Measurements from ENCODE around the gene MRPL39. TPM values are rescaled to one million over a fixed set of nuclear protein-coding genes. Genes with fewer than 3 reads are reported as not detected.

Gene MRPL39
- total and polyA plus RNA-seq, 2 of the 4 experiments (the other 2 are of a cell fraction) = 15.2 to 20.6 TPM

DNA sequence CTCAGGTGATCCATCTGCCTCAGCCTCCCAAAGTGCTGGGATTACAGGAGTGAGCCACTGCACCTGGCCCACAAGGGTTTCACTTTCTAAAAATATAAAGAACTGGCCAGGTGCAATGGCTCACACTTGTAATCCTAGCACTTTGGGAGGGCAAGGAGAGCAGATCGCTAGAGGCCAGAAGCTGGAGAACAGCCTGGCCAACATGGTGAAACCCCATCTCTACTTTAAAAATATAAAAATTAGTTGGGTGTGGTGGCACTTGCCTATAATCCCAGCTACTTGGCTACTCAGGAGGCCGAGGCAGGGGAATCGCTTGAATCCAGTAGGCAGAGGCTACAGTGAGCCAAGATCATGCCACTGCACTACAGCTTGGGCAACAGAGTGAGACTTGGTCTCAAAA is 25.7 kb downstream of the MRPL39 start:
- no peak overlapping the region for H4K5ac ChIP-seq (ENCODE audit: low read depth, low read length)
- POLR2A ChIA-PET (ENCODE audit: unreplicated experiment) = no interaction called here
- H3K9me1 ChIP-seq (ENCODE audit: insufficient read depth, low read length) = peaks cover 3% of the 10 kb centered on the region; the same call in 1 of the 2 replicates
- H3K36me3 ChIP-seq (ENCODE audit: control insufficient read depth, insufficient read depth, low read length) = peaks cover 9% of the 10 kb centered on the region; the same call in 1 of the 2 replicates
- H4K8ac ChIP-seq (ENCODE audit: low read depth in 2 of 2, low read length in 2 of 2) = no peak overlapping the region
- no peak for TF ChIP-seq NFE2L2 (IDR thresholded peaks at IDR 0.05; ENCODE audit: low read depth, low read length)
- TF ChIP-seq BHLHE40 (IDR thresholded peaks at IDR 0.05; ENCODE audit: low read depth, low read length) = no peak
- no peak for TF ChIP-seq RCOR1 (IDR thresholded peaks at IDR 0.05; ENCODE audit: insufficient replicate concordance, low read length)
- no peak for TF ChIP-seq POLR2A (IDR thresholded peaks at IDR 0.05; ENCODE audit: low read depth, low read length)
- TF ChIP-seq MAZ (IDR thresholded peaks at IDR 0.05; ENCODE audit: borderline replicate concordance, low read depth, low read length) = no peak
- TF ChIP-seq, protein P1, sequence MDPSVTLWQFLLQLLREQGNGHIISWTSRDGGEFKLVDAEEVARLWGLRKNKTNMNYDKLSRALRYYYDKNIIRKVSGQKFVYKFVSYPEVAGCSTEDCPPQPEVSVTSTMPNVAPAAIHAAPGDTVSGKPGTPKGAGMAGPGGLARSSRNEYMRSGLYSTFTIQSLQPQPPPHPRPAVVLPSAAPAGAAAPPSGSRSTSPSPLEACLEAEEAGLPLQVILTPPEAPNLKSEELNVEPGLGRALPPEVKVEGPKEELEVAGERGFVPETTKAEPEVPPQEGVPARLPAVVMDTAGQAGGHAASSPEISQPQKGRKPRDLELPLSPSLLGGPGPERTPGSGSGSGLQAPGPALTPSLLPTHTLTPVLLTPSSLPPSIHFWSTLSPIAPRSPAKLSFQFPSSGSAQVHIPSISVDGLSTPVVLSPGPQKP (IDR thresholded peaks at IDR 0.05; ENCODE audit: borderline replicate concordance, low read depth, low read length) = no peak
- TF ChIP-seq, protein P2, sequence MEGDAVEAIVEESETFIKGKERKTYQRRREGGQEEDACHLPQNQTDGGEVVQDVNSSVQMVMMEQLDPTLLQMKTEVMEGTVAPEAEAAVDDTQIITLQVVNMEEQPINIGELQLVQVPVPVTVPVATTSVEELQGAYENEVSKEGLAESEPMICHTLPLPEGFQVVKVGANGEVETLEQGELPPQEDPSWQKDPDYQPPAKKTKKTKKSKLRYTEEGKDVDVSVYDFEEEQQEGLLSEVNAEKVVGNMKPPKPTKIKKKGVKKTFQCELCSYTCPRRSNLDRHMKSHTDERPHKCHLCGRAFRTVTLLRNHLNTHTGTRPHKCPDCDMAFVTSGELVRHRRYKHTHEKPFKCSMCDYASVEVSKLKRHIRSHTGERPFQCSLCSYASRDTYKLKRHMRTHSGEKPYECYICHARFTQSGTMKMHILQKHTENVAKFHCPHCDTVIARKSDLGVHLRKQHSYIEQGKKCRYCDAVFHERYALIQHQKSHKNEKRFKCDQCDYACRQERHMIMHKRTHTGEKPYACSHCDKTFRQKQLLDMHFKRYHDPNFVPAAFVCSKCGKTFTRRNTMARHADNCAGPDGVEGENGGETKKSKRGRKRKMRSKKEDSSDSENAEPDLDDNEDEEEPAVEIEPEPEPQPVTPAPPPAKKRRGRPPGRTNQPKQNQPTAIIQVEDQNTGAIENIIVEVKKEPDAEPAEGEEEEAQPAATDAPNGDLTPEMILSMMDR (conservative IDR thresholded peaks at IDR 0.05; ENCODE audit: low read depth, low read length) = no peak
- H3K9me3 ChIP-seq (ENCODE audit: control insufficient read depth, insufficient read depth, low read length) = no peaks in the 10 kb centered on the region
- no peak overlapping the region for H3K56ac ChIP-seq (ENCODE audit: extremely low read depth, insufficient read depth, low read length)
- no peak overlapping the region for H2AK5ac ChIP-seq (ENCODE audit: low read depth, low read length)
- H3K4ac ChIP-seq (ENCODE audit: low read depth, low read length) = no peak overlapping the region
- H4K20me1 ChIP-seq (ENCODE audit: insufficient read depth, low read length) = no peaks in the 10 kb centered on the region
- H2AFZ ChIP-seq (replicated peaks; ENCODE audit: low read length, poor library complexity) = no peak overlapping the region
- H3K9ac ChIP-seq (ENCODE audit: low read depth, low read length) = no peak overlapping the region
- DNase-seq (no peak), ATAC-seq (ENCODE audit: low read depth) (no peak)
- H3K14ac ChIP-seq (replicated peaks; ENCODE audit: low read depth, low read length) = no peak overlapping the region
- no TSS peak for BruUV-seq (replicated peaks)
- dilution Hi-C loops (cut with HindIII; ENCODE audit: low sequenced_read_pairs, unreplicated experiment) (no loop called here), intact Hi-C loops (cut with micrococcal nuclease) (no loop called here), in situ Hi-C loops (cut with MboI; ENCODE audit: low sequenced_read_pairs) (no loop called here)
- no peak overlapping the region for H3K23ac ChIP-seq (ENCODE audit: low read depth, low read length)
- H4K91ac ChIP-seq (ENCODE audit: insufficient read depth, low read depth, low read length) = no peak overlapping the region
- no peaks in the 10 kb centered on the region for H3K27me3 ChIP-seq (ENCODE audit: control insufficient read depth, insufficient read depth, low read length)
- H3K4me1 ChIP-seq (ENCODE audit: control insufficient read depth, insufficient read depth, low read length) = peaks cover 5% of the 10 kb centered on the region; the same call in 1 of the 2 replicates
- CTCF ChIA-PET = interaction anchor here (0.6 kb wide), 1 partner anchor 15 kb away, joined by 6 read pairs; no protein-coding TSS in a partner anchor
- H2AK9ac ChIP-seq (replicated peaks; ENCODE audit: low read depth, low read length, poor library complexity) = no peak overlapping the region
- H2BK20ac ChIP-seq (ENCODE audit: low read depth, low read length) = no peak overlapping the region
- H3K18ac ChIP-seq (ENCODE audit: low read depth, low read length) = no peak overlapping the region
- no peak overlapping the region for H2BK120ac ChIP-seq (ENCODE audit: low read depth, low read length)
- no peak overlapping the region for H3K4me3 ChIP-seq (ENCODE audit: insufficient read depth, low read depth, low read length)
- no CpG with 5 or more reads among the region's 3 CpGs for WGBS, 2 experiments (ENCODE audit: extremely low coverage in 2 of 2, insufficient read length in 1 of 2)
- no peak overlapping the region for H3K4me2 ChIP-seq (ENCODE audit: low read depth, low read length)
- no peak overlapping the region for H2BK5ac ChIP-seq (ENCODE audit: low read depth, low read length, poor library complexity, severe bottlenecking)
- no peak overlapping the region for H3K27ac ChIP-seq (ENCODE audit: insufficient read depth, low read length)
- H3K79me1 ChIP-seq (ENCODE audit: low read depth in 1 of 2, low read length in 2 of 2) = peaks cover 3 to 21% of the 10 kb centered on the region in 2 experiments; a peak in 3 of 4 replicates
- H2BK15ac ChIP-seq (ENCODE audit: low read depth, low read length) = no peak overlapping the region
